Subcutaneous adipose tissue (tissue), 4 donors: Measurements from ENCODE around the gene ARPC1B. TPM values are rescaled to one million over a fixed set of nuclear protein-coding genes. Genes with fewer than 3 reads are reported as not detected.

Experiments used
- CTCF ChIP-seq: fragments of 450-650 bp; IDR thresholded peaks from one replicate; pipeline ENCODE4 v1.5.1; 2016; ENCODE audit warnings: low read depth, mild to moderate bottlenecking, control low read depth, antibody characterized with exemption, moderate library complexity
- total RNA-seq, 4 donors: library from RNA; depleted of rRNA; stranded (reverse); fragments of >200 nt; gene quantifications; one replicate each; pipeline ENCODE4 v1.1.0, GENCODE V29; 2016

The ARPC1B gene
- 100 to 1,000 TPM; 133 to 364 (median 178) TPM for total RNA-seq

- no peak for TF ChIP-seq CTCF
Observed at GRCh38 chr7:99374111-99375064, at the start of gene ARPC1B. ARPC1B (plus strand) TSS chr7:99374730; CDS start chr7:99385715, 10,985 bp downstream.

- TF ChIP-seq CTCF = no peak
Observed at GRCh38 chr7:99325001-99325493, 49.5 kb upstream of the ARPC1B start.

GRCh38 chr7:99325592-99326407, 48.7 kb upstream of the ARPC1B start, which contains the start of gene ARPC1A:
ARPC1A (plus strand) TSS chr7:99325898; CDS start chr7:99333354, 7,456 bp downstream.
- TF ChIP-seq CTCF = no peak

GRCh38 chr7:99326408-99326782, 48.1 kb upstream of the ARPC1B start:
- no peak for TF ChIP-seq CTCF

- no peak for TF ChIP-seq CTCF
Observed at GRCh38 chr7:99331002-99331401, 43.5 kb upstream of the ARPC1B start.

GRCh38 chr7:99339595-99339994, 34.9 kb upstream of the ARPC1B start:
- no peak for TF ChIP-seq CTCF

GRCh38 chr7:99340659-99341058, 33.9 kb upstream of the ARPC1B start:
- no peak for TF ChIP-seq CTCF
